Renal pelvis (tissue), 12 donors: ENCODE measurements around the gene BTBD6. TPM values are rescaled to one million over a fixed set of nuclear protein-coding genes. Genes with fewer than 3 reads are reported as not detected.

ENCODE experiments used
- DNase-seq: peaks from one replicate; pipeline ENCODE4 v3.0.0-alpha.2; 2013
- long read RNA-seq, 16 experiments: transcript quantifications; one replicate each; lab custom pipeline, GENCODE V29; 2026
- polyA plus RNA-seq, 3 donors: library from polyadenylated mRNA; unstranded; fragments of 120-200 nt; gene quantifications; one replicate each; pipeline ENCODE4 v1.2.1, GENCODE V29; 2013; ENCODE audit not compliant: insufficient read length in 3 of 3

BTBD6 gene
- 10 to 100 TPM; 32.6 to 43.4 (median 42.7) TPM for polyA plus RNA-seq
- long read RNA-seq, donor 1, transcript BTBD6-203 (4 exons, 2,176 nt), result major isoform, 12 of 16 reads
- long read RNA-seq, donor 1, partial matches to known transcripts, result 0 of 16 reads
- long read RNA-seq, donor 1, other reads (novel, unspliced or antisense), result 0 of 16 reads
- long read RNA-seq, donor 2, transcript BTBD6-203 (4 exons, 2,176 nt), result major isoform, 12 of 18 reads
- long read RNA-seq, donor 2, partial matches to known transcripts, result 0 of 18 reads
- long read RNA-seq, donor 2, other reads (novel, unspliced or antisense), result 0 of 18 reads
- long read RNA-seq, donor 3, transcript BTBD6-203 (4 exons, 2,176 nt), result major isoform, 14 of 28 reads
- long read RNA-seq, donor 3, partial matches to known transcripts, result 7 of 28 reads
- long read RNA-seq, donor 3, other reads (novel, unspliced or antisense), result 0 of 28 reads
- long read RNA-seq, donor 4, transcript BTBD6-203 (4 exons, 2,176 nt), result major isoform, 15 of 22 reads
- long read RNA-seq, donor 4, partial matches to known transcripts, result 0 of 22 reads
- long read RNA-seq, donor 4, other reads (novel, unspliced or antisense), result 0 of 22 reads
- long read RNA-seq, donor 5, transcript BTBD6-203 (4 exons, 2,176 nt), result major isoform, 9 of 14 reads
- long read RNA-seq, donor 5, partial matches to known transcripts, result 5 of 14 reads
- long read RNA-seq, donor 5, other reads (novel, unspliced or antisense), result 0 of 14 reads
- long read RNA-seq, donor 6, transcript BTBD6-203 (4 exons, 2,176 nt), result major isoform, 9 of 29 reads
- long read RNA-seq, donor 6, partial matches to known transcripts, result 12 of 29 reads
- long read RNA-seq, donor 6, other reads (novel, unspliced or antisense), result 0 of 29 reads
- long read RNA-seq, donor 7, transcript BTBD6-206 (5 exons, 1,335 nt), result minor isoform, 5 of 38 reads
- long read RNA-seq, donor 7, transcript BTBD6-203 (4 exons, 2,176 nt), result major isoform, 27 of 38 reads
- long read RNA-seq, donor 7, partial matches to known transcripts, result 0 of 38 reads
- long read RNA-seq, donor 7, other reads (novel, unspliced or antisense), result 0 of 38 reads
- long read RNA-seq, donor 8, transcript BTBD6-203 (4 exons, 2,176 nt), result major isoform, 10 of 19 reads
- long read RNA-seq, donor 8, partial matches to known transcripts, result 6 of 19 reads
- long read RNA-seq, donor 8, other reads (novel, unspliced or antisense), result 0 of 19 reads
- long read RNA-seq, donor 9, transcript BTBD6-203 (4 exons, 2,176 nt), result major isoform, 13 of 27 reads
- long read RNA-seq, donor 9, transcript BTBD6-206 (5 exons, 1,335 nt), result minor isoform, 5 of 27 reads
- long read RNA-seq, donor 9, partial matches to known transcripts, result 5 of 27 reads
- long read RNA-seq, donor 9, other reads (novel, unspliced or antisense), result 0 of 27 reads
- long read RNA-seq, donor 10, transcript BTBD6-203 (4 exons, 2,176 nt), result major isoform, 16 of 36 reads
- long read RNA-seq, donor 10, partial matches to known transcripts, result 14 of 36 reads
- long read RNA-seq, donor 10, other reads (novel, unspliced or antisense), result 0 of 36 reads
- long read RNA-seq, donor 11, transcript BTBD6-203 (4 exons, 2,176 nt), result major isoform, 8 of 9 reads
- long read RNA-seq, donor 11, partial matches to known transcripts, result 0 of 9 reads
- long read RNA-seq, donor 11, other reads (novel, unspliced or antisense), result 0 of 9 reads
- long read RNA-seq, donor 12, transcript BTBD6-204 (3 exons, 2,195 nt), result minor isoform, 6 of 26 reads
- long read RNA-seq, donor 12, transcript BTBD6-203 (4 exons, 2,176 nt), result major isoform, 16 of 26 reads
- long read RNA-seq, donor 12, partial matches to known transcripts, result 0 of 26 reads
- long read RNA-seq, donor 12, other reads (novel, unspliced or antisense), result 0 of 26 reads
- long read RNA-seq, donor 13, transcript BTBD6-203 (4 exons, 2,176 nt), result major isoform, 8 of 10 reads
- long read RNA-seq, donor 13, partial matches to known transcripts, result 0 of 10 reads
- long read RNA-seq, donor 13, other reads (novel, unspliced or antisense), result 0 of 10 reads
- long read RNA-seq, donor 14, result 0 reads
- long read RNA-seq, donor 15, result 0 reads
- long read RNA-seq, donor 16, transcript BTBD6-203 (4 exons, 2,176 nt), result major isoform, 20 of 43 reads
- long read RNA-seq, donor 16, partial matches to known transcripts, result 16 of 43 reads
- long read RNA-seq, donor 16, other reads (novel, unspliced or antisense), result 0 of 43 reads

DNA sequence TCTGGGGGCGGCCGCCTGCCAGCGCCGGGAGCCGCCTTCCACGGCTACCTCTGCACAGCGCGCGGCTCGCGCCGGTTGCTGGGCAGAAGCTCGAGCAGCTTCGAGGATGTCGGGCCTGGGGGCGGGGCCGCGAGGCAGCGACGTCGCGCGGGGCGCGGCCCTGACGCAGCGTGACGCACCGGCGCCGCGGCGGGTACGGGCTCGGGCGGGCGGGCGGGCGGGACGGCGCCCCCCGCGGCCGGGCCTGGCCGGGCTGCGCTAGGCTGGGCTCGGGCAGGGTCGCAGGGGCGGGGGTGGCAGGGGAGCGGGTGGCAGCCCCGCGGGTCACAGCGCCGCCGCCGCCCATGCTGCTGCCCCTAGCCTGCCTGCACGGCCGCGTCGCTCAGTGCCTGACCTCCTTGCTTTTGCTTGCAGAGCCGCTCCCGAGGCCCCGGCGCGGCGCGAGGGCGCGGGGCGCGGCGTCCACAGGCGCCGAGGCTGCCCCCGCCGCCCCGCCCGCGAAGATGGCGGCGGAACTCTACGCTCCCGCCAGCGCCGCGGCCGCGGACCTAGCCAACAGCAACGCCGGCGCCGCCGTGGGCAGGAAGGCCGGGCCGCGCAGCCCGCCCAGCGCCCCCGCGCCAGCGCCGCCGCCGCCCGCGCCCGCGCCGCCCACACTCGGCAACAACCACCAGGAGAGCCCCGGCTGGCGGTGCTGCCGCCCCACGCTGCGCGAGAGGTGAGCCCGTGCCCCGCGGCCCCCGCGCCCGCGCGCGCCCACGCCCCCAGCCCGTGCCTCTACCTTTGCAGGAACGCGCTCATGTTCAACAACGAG lies at the start of gene BTBD6:
BTBD6 (plus strand) TSS at position 166 of the 814 bp plus-strand sequence; CDS start at position 345, 179 bp downstream.
- peak; percentile 83 for DNase-seq

- no peak for DNase-seq
Measured at GRCh38 chr14:105198588-105198987, 49.7 kb upstream of the BTBD6 start.

DNA sequence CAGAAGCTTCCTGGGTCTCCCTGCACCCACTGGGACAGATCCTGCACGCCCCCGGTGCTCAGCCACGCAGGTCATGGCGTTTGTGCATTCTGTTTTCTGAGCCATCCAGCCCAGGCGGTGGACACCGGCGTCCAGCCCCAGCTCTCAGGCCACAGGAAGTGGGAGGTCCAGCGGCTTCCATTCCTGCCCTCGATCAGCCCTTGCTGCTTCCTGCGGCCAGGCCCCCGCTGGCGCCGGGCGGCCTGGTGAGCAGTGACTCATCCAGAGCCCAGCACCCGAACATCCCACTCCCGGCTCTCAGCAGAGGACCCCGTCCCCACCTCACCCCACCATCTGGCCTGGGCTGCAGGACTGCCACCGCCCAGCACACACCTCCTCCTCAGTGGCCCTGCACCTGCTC lies 49.2 kb upstream of the BTBD6 start:
- DNase-seq, result no peak

DNA sequence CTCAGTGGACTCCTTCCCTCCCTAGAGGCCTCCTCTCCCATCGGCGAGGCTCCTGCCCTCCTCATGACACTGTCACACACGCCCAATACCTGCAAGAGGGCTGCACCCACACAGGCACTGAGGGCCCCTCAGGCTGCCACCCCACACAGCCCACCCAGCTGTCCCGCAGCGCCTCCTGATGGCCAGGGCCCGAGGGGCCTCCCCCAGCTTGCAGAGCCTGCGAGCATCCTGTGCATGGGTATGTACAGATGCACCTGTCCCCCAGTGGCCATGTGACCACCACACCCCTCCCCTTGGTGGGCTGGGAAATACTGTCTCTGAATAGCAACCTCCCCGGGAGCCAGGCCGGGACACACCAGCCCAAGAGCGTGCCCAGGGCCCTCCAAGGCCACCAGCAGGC lies 48.3 kb upstream of the BTBD6 start:
- DNase-seq, result no peak

GRCh38 chr14:105200641-105201040 lies 47.7 kb upstream of the BTBD6 start:
- DNase-seq, result no peak

- DNase-seq, result no peak
Measured at GRCh38 chr14:105201156-105201924, 47.0 kb upstream of the BTBD6 start.

DNA sequence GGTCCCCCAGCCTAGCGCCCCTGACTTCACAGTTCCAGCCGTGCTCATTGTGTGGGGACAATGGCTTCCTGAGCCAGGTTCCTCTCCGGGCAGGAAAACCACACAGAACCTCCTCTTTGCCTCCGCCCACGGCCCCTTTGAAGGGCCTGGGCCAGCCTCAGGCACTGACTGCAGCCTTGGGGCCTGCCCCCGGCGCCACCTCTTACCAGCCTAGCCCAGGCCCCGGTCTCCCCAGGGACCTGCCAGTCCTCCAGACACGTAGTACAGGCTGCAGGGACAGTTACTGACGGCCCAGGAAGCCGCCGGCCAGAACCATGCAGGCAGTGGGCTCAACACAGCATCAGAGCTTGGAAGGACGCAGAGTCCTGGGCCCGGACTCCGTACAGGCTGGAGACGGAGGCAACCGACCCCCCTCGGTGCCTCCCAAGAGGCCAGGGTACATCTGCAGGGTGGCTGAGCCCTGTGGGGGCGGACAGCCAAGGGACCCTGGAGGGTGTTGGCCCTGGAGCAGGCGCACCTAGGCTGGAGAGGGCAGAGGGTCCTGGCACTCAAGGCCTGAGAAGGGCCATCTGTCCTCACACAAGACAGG lies 46.3 kb upstream of the BTBD6 start:
- DNase-seq, result no peak

DNA sequence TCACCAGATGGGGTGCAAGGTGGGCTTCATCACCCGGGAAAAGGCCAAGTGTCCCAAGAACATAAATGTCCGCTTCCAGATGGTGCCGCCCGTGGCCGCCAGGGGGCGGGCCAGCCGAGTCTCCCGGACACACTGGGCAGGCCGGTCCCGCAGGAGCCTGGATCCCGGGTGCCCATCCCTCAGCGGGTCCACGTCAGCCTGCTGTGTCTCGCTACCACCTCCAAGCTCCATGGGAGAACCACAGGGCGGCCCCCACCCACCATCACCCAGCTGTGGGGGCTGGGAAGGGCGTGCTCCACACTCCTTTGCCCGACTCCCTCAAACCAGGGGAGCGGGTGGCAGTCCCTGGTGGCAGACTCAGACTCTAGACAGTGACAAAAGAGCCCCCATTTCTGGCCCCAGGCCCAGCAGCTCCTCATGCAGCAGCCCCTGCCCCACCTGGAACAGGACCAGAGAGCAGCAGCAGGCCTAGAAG lies 45.2 kb upstream of the BTBD6 start:
- no peak for DNase-seq

DNA sequence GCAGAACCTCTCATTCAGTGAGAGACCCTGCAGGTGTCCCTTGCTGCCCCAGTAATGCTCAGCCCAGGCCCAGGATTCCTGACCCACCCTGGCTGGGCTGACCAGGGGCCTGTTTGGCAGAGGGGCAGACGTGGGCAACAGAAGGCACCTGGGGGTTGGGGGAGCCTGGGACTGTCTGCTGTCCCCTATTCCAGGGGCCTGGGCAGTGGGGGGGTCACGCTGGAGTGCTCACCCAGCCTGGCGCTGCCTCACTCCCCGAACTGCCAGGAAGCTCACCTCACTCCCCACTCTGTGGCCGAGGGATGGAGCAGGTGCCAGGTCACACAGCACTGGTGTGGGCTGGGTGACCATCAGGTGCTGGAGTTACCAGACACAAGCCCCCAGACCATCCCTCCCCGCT lies 44.6 kb upstream of the BTBD6 start:
- DNase-seq, result no peak

DNA sequence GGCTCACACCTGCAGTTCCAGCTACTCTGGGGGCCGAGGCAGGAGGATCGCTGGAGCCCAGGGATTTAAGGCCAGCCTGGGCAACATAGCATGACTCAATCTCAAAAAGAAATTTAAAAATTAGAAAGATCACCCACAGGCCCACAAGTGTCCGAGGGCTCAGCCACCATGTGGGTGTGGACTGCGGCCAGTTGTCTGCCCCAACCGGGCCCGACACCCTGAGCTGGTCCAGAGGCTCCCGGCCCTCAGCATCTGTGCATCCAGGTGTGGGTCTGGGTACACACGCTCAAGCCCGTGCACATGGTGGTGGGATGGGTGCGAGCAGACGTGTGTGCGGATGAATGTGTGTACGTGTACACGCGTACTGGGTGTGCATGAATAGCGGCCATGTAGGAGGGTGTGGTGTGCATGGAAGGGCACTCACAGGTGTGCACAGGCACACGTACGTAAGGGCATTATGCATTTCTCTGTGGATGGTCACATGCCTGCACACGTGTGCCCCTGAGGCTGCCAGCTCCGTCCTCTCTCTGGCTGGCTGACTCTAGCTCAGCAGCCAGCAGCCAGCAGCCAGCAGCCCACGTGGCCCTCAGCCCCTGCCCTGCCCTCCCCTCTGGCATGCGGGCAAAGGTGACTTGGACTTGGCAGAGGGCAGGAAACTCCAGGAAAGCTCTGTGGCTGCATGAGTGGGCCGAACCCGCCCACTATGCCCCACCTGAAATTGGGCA lies 44.0 kb upstream of the BTBD6 start:
- DNase-seq, result no peak

GRCh38 chr14:105204931-105205672 lies 43.2 kb upstream of the BTBD6 start:
- DNase-seq, result no peak

- DNase-seq, result no peak
Measured at GRCh38 chr14:105205673-105206208, 42.6 kb upstream of the BTBD6 start.

DNA sequence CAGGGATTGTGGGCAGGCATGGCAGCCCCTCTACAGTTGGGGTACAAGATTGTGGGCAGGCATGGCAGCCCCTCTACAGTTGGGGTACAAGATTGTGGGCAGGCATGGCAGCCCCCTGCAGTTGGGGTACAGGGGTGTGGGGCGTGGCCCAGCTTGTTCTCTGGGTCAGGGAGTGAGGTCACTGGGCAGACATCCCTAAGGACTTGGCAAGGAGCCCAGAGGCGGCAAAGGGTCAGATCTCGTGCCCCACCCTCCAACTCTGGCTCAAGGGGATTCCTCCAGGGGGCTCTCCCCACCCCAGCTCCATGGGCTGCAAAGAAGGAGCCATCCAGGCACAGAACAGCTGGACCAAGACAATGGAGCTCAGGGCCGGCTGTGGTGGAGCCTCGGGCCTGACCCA lies 41.5 kb upstream of the BTBD6 start:
- DNase-seq, result no peak

DNA sequence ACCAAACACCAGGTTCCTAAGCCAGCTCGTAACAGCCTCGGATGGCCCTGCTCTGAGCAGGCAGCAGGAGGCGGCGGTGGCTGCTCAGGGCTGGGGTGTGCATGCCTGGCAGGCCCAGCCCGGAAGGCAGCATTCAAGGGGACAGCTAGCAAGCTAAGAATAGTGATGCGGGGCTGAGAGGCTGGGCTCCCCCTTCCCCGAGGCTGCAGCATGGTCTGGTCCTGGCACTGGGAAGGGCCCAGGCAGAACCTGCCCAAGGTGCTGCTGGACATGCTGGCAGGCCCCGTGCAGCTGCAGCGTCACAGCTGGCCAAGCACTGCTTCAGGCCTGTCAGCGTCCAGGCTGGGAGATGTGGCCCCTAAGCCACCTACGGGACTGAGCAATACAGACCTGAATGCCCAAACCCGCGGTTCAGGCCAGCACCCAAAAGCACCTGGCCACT lies 40.9 kb upstream of the BTBD6 start:
- DNase-seq, result no peak

GRCh38 chr14:105207996-105208737 lies 40.2 kb upstream of the BTBD6 start:
- no peak for DNase-seq
